Neural progenitor cell (in vitro differentiated cells): ENCODE data around the gene S100A9.

Experiments used
- EZH2 ChIP-seq: fragments of 200-600 bp; sonication (generic); IDR thresholded peaks from 2 replicates; pipeline ENCODE4 v1.6.1; 2017; ENCODE audit warnings: antibody characterized with exemption, mild to moderate bottlenecking, moderate library complexity
- EZH2phosphoT487 ChIP-seq: fragments of 200-600 bp; sonication (generic); IDR thresholded peaks from 2 replicates; pipeline ENCODE4 v1.6.1; 2017; ENCODE audit warnings: antibody characterized with exemption
- TF ChIP-seq, protein P1 (sequence below): fragments of 200-600 bp; sonication (generic); IDR thresholded peaks from 2 replicates; pipeline ENCODE4 v1.5.1; 2017; ENCODE audit warnings: antibody characterized with exemption, mild to moderate bottlenecking

- TF ChIP-seq EZH2 = no peak
- TF ChIP-seq, protein P1, sequence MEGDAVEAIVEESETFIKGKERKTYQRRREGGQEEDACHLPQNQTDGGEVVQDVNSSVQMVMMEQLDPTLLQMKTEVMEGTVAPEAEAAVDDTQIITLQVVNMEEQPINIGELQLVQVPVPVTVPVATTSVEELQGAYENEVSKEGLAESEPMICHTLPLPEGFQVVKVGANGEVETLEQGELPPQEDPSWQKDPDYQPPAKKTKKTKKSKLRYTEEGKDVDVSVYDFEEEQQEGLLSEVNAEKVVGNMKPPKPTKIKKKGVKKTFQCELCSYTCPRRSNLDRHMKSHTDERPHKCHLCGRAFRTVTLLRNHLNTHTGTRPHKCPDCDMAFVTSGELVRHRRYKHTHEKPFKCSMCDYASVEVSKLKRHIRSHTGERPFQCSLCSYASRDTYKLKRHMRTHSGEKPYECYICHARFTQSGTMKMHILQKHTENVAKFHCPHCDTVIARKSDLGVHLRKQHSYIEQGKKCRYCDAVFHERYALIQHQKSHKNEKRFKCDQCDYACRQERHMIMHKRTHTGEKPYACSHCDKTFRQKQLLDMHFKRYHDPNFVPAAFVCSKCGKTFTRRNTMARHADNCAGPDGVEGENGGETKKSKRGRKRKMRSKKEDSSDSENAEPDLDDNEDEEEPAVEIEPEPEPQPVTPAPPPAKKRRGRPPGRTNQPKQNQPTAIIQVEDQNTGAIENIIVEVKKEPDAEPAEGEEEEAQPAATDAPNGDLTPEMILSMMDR = no peak
- TF ChIP-seq EZH2phosphoT487 = no peak
Observed at GRCh38 chr1:153387785-153388184, 30.1 kb downstream of the S100A9 start.
